NCI-H446 treated with DMSO at 0.1 percent for 48 hours (cell line): ENCODE data around the gene CERS3.

Experiments used
- DNase-seq: peaks from one replicate; lab custom pipeline; 2025; lab: John Stamatoyannopoulos, UW

CERS3 gene

DNA sequence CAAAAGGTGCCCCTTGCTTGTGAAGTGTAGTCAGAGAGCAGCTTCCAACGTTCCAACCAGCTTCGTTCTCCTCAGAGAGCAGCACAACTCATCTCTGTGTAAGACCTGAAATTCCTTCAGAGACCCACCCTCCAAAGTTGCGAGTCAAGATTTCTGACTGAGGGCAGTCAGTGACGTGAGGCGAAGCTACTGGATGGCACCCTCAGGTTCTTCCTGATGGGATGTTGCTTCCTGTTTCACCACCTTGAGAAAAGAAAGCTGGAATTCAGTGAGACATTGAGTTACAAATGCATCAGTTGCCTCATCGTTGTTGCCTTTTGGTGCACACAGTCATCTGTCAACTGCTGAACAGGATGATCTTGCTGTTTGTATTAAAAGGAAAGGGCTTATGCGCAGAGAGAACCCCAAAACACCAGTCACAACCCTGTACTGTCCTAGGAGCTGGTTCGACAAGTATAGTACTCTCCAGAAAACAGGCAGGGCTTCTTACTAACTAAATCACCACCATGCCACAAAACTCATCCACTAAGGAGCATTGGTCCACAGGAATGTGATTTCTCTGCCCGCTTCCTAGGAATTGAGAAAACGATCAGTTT is at the start of gene CERS3:
Gene CERS3, minus strand, starts transcription at position 118 of the 596 bp plus-strand sequence. CDS start 27,101 bp downstream, outside the sequence.
- no peak for DNase-seq

DNA sequence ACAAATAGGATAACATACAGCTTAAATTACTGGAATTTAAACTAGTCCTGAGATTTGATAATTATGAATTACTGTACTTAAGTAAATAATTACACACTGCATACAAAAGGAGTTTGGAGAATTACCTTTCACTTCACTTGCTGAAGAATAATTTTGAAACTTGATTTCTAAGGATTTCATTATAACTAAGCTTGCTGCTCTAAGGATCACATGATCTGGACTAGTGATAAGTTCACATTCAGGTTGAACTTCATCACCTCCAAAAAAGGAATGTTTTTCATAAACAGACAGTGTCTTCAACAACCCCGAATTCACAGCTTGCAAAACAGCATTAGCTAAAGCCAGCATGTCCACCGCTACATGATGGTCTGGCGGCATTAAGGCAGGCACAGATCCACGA is 44.8 kb upstream of the CERS3 start:
- DNase-seq: no peak

DNA sequence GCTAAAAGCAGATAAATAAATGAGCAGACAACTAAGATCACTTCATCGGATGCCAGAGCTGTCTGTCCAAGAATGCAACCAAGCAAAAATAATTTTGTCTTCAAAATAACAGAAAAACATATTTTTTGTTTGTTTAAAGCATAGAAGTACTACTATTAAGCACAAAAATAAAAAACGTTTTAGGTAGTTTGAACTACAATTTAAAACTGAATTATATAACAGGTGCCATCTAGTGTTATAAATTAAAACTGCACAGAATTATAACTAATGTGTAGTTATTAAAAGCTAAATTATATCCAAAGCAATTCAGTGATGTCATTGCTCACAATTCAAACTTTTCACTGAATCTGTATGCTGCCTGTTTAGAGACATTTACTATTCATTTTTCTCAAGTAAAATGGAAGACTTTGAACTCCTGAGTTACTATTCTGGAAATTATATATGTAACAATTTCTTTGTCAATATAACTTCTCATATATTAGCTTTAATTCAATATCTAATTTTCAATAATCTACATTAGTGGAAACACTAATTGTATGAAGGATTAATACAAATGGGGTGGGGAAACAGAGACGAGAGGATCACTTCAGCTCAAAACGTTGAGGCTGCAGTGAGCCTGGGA is 43.7 kb upstream of the CERS3 start:
- no peak for DNase-seq

DNA sequence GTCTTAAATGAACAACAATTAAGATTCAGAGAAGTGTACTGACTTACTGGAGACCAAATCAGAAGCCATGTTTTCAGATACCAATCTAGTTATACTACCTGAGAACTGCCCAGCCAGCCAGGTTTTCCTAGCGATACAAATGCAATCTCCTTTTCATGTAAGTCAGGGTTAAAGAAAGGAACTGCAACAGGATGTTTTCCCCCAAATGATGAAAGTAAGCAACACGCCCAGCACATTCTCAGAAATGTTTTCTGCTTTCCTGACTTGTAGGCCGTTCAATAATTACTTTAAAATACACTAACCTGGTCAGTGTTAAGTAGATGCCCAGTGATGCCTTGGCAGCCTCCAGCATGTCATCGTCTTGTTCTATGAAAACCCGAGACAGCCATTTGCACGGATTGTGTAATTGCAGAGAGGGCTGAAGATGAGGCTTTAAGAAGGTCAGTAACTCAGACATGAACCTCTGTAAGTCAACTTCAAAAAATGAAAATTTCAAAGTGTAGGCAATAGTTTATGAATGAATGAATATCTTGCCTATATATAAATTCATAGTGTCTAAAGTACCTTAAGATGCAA is 42.9 kb upstream of the CERS3 start:
- no peak for DNase-seq

DNA sequence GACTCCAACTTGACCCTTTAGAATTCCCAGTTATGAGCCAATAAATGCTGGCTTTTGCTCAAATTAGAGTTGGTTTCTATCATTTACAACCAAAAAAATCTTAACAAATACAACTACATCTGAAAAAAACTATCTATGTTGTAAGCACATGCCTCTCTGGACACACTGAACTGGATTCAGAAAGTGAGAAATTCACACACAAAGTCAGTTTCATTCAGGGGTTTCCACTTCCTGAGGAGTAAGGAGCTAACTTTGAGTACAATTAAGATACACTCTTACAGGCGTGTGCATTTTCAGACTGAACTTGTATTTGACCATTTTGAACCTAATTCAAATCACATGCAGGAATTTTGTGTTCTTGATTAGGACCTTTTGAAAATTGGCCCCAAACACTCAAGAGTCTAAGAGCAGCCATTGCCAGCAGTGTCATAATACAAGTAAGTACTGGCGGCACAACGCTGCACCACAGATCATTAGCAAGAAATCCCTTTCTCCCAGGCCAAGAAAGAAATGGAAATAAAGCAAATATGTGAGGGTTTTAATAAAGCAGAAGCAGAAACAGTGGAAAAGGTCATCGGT is 42.1 kb upstream of the CERS3 start:
- no peak for DNase-seq

DNA sequence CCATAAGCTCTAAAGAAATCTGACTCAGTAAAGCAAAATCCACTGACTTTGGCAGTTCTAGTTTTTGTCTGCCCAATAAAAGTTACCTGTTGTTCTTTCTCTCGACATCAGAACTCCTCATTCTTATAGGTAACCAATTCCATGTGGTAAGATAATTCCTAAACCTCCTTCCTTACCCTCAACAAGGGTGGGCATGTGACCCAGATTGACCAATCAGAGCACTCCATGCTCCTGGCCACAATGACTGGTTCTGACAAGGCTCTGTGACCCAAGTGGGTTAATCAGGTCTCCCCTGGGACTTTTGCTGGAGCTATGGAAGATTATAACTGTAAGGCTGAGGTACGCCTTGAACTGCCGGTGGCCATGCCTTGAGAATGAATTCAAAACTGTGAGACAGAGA is 41.5 kb upstream of the CERS3 start:
- no peak for DNase-seq

DNA sequence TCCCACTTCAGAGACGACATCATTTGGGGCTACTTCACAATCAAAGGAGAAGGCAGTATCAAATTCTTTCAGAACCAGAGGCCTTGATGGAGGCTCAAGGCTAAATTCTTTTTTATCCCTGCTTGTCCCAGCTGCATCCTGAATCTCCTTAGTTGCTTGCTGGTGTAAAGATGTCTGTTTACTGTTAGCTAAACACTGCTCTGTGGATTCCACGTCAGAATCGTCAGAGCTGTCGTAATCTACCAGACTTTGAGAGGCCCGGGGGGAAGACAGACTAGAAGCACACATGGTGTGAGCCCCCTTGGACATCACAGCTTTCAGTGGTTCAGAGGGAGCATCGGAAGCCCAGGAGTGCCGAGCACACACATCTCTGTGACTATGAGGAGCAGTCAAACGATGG is 40.6 kb upstream of the CERS3 start:
- no peak for DNase-seq

DNA sequence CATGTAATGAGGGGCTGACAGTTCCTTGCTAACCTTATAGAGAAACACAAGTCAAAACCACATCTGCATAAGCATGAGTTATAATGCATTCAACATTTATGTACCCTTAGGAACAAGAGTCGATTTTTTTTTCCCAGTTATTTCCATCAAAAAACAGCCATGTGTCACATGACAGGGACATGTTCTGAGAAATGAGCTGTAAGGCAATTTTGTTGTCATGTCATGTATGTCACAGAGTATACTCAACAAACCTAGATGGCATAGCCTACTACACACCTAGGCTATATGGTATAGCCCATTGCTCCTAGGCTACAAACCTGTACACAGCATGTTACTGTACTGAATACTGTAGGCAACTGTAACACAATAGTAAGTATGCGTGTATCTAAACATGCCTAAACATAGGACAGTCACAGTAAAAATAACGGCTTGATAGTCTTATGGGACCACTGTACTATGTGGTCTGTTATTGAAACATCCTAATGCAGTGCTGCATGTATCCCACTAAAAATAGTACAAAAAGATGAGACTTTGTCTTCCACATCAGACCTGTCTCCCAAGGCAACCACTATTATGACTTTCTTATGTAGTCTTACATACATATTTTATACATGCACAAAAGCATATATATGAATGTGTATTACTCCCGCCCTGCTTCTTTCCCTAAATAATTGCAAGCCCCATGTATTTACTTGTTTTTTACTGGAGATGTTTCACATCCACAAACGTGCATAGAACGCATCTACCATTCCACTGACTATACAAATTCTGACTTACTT is 38.3 kb upstream of the CERS3 start:
- no peak for DNase-seq

DNA sequence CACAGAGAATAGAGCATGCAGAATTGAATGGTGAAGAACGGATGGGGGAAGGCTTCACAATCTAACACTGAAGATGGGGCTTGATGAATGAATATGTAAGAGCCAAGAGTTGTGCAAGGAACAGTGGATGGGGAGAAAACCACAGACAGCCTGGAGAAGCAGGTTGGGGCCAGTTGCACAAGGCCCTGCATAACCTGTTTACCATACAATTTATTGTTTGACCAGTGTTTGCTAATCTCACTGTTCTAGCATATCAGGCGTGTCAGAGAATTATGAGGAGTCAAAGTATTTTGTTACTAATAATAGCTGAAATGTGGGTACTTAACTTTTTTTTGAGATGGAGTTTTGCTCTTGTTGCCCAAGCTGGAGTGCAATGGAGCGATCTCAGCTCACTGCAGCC is 36.8 kb upstream of the CERS3 start:
- no peak for DNase-seq

DNA sequence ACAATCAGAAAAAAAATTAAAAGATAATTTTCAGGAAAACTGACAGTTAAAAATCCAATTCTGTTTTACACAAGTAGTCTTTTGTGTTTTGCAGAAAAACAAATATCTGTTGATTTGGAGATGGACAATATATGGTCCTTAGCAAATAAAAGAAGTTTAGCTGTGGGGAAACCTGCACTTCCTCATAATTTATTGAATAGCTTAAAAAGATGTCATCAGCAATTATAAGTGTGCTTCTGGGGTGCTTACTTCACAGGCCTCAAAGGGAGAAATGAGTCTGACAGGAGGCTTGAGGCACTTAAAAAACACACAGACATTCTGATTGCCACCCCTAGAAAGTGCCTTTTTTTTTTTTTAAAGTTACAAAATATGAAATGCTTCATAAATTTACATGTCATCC is 31.6 kb upstream of the CERS3 start:
- no peak for DNase-seq

DNA sequence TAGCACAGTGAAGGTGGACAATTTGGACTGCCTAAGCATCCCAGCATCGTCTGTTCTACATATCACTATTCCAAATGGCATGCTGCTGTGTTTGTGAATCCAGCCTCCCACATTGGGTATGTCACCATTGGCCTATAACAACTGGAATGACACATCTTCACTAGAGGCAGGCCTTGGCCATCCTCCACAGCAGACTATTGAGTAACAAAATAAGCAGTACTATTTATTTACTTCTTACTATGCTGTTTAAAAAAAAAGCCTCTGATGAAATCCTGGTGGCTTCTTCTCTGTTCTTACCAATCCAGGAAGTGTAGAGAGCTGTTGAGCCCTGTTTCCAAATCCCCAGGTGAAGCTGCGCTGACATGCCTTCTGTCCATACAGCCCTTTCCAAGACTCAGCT is 30.6 kb upstream of the CERS3 start:
- DNase-seq: no peak

DNA sequence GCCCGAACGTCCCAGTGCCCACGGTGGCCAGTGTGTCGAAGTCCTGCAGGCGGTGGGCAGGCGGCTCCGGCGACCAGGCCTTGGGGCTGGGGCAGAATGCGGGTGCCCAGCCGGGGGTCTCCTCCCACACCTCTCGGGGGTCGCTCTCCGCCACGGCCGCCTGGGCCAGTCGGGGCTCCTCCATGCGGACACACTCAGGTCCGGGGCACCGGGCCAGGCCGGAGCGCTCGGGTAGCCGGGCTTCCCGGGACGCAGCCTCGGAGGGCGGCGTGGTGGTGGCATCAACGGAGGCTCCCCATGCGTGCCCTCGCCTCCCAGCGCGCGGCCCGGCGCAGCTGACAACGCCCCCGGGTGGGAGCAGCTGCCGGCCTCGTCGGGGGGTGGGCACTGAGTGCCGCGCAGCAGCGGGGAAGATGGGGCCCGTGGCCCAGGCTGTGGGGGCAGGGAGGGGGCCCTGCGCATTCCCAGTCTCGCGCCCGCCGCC is 30.1 kb upstream of the CERS3 start:
- no peak for DNase-seq

DNA sequence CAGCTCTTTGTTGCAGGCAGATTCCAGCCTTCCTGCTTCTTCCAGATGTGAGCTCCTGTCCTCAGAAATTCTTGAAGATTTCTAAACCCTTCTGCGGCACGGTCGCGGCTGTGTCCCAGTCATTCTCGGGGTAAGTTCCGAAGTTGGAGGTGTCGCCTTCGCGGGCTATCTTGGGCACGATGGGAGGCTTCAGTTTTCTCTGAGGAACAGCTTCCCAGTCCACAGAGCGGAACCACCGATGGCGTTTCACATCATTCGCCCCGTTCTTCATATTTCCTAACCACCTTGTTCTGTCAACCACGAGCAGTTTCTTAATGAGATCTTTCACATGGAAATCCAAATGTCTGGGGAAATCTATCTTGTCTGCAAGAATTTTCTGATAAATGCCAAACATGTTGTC is 24.7 kb upstream of the CERS3 start:
- no peak for DNase-seq

DNA sequence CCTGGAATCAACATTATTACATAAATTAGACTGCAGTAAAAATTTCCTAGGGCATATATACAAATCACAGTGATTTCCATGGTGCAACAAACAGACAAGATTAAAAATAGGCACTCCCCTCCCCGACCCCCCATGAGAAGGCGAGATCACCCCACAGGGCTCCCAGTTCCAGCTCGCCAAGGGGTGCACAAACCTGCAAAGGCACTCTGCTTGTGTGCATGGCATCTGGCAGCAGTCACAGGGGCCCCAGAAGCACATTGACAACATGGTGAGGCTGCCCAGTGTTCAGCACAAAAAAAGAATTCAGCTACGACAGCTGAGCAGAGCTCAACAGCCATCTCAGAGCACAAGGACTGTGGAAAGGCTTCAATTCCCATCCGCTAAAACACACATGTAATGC is 19.2 kb upstream of the CERS3 start:
- DNase-seq: no peak

DNA sequence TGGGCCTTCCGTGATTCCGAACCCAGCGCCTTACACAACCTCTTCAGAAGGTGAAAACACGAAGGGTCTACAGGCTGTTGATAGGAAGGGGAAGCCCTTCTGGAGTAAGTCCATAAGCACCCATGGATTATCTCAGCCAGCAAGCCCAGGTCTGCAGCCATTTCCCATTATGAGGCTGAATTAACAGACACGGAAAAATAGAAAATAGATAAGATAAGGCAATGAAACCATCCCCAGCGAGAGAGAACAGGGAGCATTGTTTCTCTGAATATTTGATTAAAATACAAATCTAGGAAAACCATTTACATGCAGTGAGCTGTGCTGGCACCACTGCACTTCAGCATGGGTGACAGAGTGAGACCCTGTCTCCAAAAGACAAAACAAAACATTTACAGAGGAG is 16.2 kb upstream of the CERS3 start:
- DNase-seq: no peak

DNA sequence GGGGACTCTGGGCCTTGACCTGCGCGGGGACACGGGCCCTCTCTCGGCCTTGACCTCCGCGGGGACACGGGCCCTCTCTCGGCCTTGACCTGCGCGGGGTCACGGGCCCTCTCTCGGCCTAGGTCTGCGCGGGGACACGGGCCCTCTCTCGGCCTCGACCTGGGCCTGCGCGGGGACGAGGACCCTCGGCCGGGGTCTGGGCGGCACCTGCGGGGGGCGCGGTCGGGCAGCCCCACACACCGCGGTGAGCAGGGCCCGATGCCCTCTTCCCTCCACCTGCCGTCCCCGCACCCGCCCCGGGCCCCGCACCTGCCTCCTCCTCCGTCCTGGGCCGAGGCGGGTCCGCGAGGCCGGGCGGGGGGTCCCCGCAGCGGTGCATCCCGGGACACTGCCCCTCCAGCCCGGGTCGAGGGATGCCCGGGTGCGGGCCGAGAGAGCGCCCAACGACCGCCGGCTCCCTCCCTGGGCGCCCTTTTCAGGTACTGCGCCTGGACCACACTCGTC is 15.6 kb upstream of the CERS3 start:
- DNase-seq: no peak

DNA sequence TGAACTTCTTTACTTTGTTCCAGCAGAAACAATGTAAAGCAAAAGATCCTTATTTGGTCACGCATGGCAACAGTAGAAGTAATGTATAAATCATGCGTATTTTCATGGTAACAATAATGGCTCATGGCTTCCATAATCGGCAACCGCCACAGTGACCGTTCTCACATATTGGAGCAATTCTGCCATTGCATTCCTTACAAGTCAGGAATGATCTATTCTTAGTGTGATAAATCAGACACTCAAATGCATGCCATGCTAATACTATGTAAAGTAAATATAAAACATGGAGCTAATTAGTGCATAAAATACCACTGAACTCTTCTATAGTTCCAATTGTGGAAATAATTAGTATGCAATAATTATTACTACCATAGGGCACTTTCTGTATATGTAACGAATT is 13.5 kb upstream of the CERS3 start:
- DNase-seq: no peak

DNA sequence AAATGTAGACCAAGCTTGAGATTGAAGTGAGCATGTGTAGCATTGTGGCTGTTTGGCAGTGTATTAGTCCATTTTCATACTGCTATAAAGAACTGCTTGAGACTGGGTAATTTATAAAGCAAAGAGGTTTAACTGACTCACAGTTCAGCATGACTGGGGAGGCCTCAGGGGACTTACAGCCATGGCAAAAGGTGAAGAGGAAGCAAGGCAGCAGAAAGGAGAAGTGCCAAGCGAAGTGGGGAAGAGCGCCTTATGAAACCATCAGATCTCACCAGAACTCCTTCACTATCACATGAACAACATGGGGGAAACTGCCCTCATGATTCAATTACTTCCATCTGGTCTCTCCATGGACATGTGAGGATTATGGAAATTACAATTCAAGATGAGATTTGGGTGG is 8.6 kb upstream of the CERS3 start:
- DNase-seq: no peak

DNA sequence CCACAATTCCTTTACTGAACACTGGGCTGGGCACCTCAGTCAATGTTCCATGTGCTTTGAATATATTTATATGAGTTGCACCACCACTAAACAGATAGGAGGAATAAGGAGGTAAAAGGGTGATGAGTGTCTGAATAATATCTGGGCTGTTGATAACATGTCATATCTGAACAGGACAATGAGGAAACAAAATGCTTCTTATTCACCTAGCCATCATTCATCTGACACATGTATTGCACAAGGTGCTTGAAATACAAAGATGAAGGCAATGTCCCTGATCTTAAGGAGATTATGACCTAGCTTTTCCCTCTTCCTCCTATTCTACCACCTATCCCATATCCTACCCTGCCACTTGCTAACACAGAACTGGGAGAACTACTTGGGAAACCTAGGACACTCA is 8.0 kb upstream of the CERS3 start:
- DNase-seq: no peak

DNA sequence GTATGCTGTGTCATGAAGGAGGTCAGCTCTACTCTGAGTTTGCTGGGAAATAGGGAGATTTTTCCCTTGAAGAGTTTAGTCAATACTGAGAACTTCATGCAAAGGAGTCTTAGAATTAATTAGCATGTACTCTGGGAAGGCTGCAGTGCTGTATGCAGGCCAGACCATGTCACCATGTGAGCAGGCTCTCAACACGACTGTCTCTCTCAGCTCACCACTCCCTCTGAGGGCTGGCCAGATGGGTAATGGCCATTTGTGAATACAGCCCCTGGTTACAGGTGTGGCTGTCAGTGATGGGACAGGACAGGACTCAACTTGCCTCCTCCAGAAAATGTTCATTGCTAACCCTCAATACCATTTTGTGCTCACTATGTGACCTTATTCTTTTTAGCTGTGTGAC is 5.1 kb upstream of the CERS3 start:
- DNase-seq: no peak

DNA sequence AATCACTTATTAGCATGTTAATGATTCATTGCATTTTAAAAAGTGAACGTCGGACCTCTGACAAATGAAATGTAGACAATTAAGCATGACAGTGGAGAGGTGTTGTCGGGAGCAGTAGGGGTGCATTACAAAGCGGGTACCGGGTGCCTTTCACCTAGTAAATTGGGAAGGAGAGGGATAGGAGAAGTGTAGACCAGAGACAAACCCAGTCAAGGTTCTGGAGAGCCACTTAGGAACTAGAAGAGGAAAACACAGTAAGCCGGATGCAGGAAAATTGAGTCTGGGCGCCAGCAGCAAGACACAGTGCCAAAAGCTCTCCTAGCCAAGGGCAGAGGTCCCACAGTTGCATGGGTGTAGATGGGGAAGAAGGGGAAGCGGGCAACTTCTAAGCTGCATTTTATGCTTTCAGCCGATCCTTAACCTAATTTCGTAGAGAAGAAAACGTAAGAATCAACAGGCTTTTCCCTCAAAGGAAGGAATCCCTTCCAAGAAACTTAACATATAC is 3.1 kb upstream of the CERS3 start:
- DNase-seq: no peak

DNA sequence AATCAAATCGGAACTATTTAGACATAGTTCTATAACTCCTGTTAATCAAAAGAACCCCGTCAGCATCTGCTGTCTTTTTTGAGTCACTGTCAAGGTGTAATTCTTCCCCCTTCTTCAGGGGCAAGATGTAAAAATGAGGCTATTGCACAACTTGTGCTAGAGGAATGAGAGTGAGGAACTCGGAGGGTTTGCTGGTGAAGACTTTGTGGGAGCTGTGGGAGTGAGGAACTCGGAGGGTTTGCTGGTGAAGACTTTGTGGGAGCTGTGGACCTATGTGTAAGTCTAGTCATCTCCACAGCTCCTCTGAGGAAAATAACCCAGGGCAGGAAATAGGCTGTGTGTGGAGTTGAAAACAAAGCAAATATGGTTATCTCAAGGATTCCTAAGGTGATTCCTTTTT is 2.5 kb upstream of the CERS3 start:
- DNase-seq: no peak
